Endothelial cell of umbilical vein (primary cell): Measurements from ENCODE around the gene VLDLR.

ENCODE experiments used
- CTCF ChIP-seq, 2 donors: IDR thresholded peaks; 1 replicate in 1 of 2; 2 replicates in 1 of 2; pipeline ENCODE4 v1.5.1; 2011; ENCODE audit warnings: low read length in 2 of 2, mild to moderate bottlenecking in 2 of 2, moderate library complexity in 2 of 2, control low read depth in 1 of 2, inconsistent platforms in 1 of 2, low read depth in 1 of 2; ENCODE audit not compliant: insufficient read depth in 1 of 2; ENCODE audit errors: extremely low read depth in 1 of 2
- GATA2 ChIP-seq: IDR thresholded peaks from 2 replicates; pipeline ENCODE4 v1.7.0; 2011; ENCODE audit warnings: low read depth, mild to moderate bottlenecking, moderate library complexity, mixed read lengths, low read length; ENCODE audit not compliant: insufficient read length, insufficient read depth
- POLR2AphosphoS5 ChIP-seq: IDR thresholded peaks from 2 replicates; pipeline ENCODE4 v1.6.1; 2012; ENCODE audit warnings: low read depth, mild to moderate bottlenecking, control low read depth, low read length, moderate library complexity; ENCODE audit not compliant: insufficient read depth

- TF ChIP-seq CTCF (IDR thresholded peaks at IDR 0.05; ENCODE audit: extremely low read depth in 1 of 2, insufficient read depth in 1 of 2, low read depth in 1 of 2, low read length in 2 of 2) (no peak), GATA2 (no peak), POLR2AphosphoS5 (no peak)
Measured at GRCh38 chr9:2657427-2657826, 35.8 kb downstream of the VLDLR start.
